ENCODE results near the gene ZPBP.

ZPBP gene

GRCh38 chr7:49976238-49976637 lies 116.8 kb downstream of the ZPBP start:
- TF ChIP-seq ZBTB7A (IDR thresholded peaks at IDR 0.05; ENCODE audit: low read depth) (no peak), CEBPB (IDR thresholded peaks at IDR 0.05) (no peak), RAD21 (IDR thresholded peaks at IDR 0.05; ENCODE audit: low read depth) (no peak), EGR1 (IDR thresholded peaks at IDR 0.05) (no peak), TCF12 (IDR thresholded peaks at IDR 0.05; ENCODE audit: low read depth) (no peak), MAX (IDR thresholded peaks at IDR 0.05) (no peak), EP300 (IDR thresholded peaks at IDR 0.05; ENCODE audit: borderline replicate concordance) (no peak), REST (IDR thresholded peaks at IDR 0.05; ENCODE audit: low read depth) (no peak), USF1 (IDR thresholded peaks at IDR 0.05) (no peak), NFIC (IDR thresholded peaks at IDR 0.05) (no peak), FOXM1 (IDR thresholded peaks at IDR 0.05; ENCODE audit: borderline replicate concordance, low read depth) (no peak), TEAD4 (IDR thresholded peaks at IDR 0.05) (no peak), CREB1 (IDR thresholded peaks at IDR 0.05; ENCODE audit: low read depth) (no peak), TAF1 (IDR thresholded peaks at IDR 0.05; ENCODE audit: low read depth) (no peak)

- TF ChIP-seq TAF1 (IDR thresholded peaks at IDR 0.05; ENCODE audit: low read depth) (no peak), REST (IDR thresholded peaks at IDR 0.05; ENCODE audit: low read depth) (no peak), NFIC (IDR thresholded peaks at IDR 0.05) (no peak), CEBPB (IDR thresholded peaks at IDR 0.05) (no peak), MAX (IDR thresholded peaks at IDR 0.05) (no peak)
These were observed 119.0 kb downstream of the ZPBP start for GRCh38 chr7:49974035-49974434.

GRCh38 chr7:49937608-49938007 lies 155.4 kb downstream of the ZPBP start:
- no peak for TF ChIP-seq TAF1 (IDR thresholded peaks at IDR 0.05; ENCODE audit: low read depth)

GRCh38 chr7:49931627-49932026 lies 161.4 kb downstream of the ZPBP start:
- TF ChIP-seq FOXM1 (IDR thresholded peaks at IDR 0.05; ENCODE audit: borderline replicate concordance, low read depth), result no peak
- no peak for TF ChIP-seq ZBTB7A (IDR thresholded peaks at IDR 0.05; ENCODE audit: low read depth)
- TF ChIP-seq YY1 (IDR thresholded peaks at IDR 0.05; ENCODE audit: low read depth), result no peak
- TF ChIP-seq RAD21 (IDR thresholded peaks at IDR 0.05; ENCODE audit: low read depth), result no peak
- TF ChIP-seq EGR1 (IDR thresholded peaks at IDR 0.05), result no peak

GRCh38 chr7:49928787-49929186 lies 164.3 kb downstream of the ZPBP start:
- TF ChIP-seq CEBPB (IDR thresholded peaks at IDR 0.05), result no peak
- no peak for TF ChIP-seq RAD21 (IDR thresholded peaks at IDR 0.05; ENCODE audit: low read depth)
- TF ChIP-seq USF1 (IDR thresholded peaks at IDR 0.05), result no peak
- TF ChIP-seq YY1 (IDR thresholded peaks at IDR 0.05; ENCODE audit: low read depth), result no peak
- no peak for TF ChIP-seq FOXM1 (IDR thresholded peaks at IDR 0.05; ENCODE audit: borderline replicate concordance, low read depth)
- TF ChIP-seq REST (IDR thresholded peaks at IDR 0.05; ENCODE audit: low read depth), result no peak
- no peak for TF ChIP-seq TAF1 (IDR thresholded peaks at IDR 0.05; ENCODE audit: low read depth)
- TF ChIP-seq EGR1 (IDR thresholded peaks at IDR 0.05), result no peak
- TF ChIP-seq NFIC (IDR thresholded peaks at IDR 0.05), result no peak
- no peak for TF ChIP-seq CREB1 (IDR thresholded peaks at IDR 0.05; ENCODE audit: low read depth)
- TF ChIP-seq ZBTB7A (IDR thresholded peaks at IDR 0.05; ENCODE audit: low read depth), result no peak
- TF ChIP-seq TEAD4 (IDR thresholded peaks at IDR 0.05), result no peak

All from Ishikawa (cell line).